WTC11 (cell line): ENCODE results near the gene SCUBE3. TPM values are rescaled to one million over a fixed set of nuclear protein-coding genes. Genes with fewer than 3 reads are reported as not detected.

Experiments
- ATAC-seq: fragments of 200-7000 bp; cut with Tn5 transposase; 2 replicates; pipeline ENCODE4 v1.10.0; 2021; ENCODE audit warnings: mild to moderate bottlenecking, moderate library complexity
- CTCF ChIA-PET: fragments of 300-600 bp; sonication (Branson Sonifier 250); formaldehyde crosslinking; loops from one replicate; lab custom pipeline; 2021; ENCODE audit warnings: antibody characterized with exemption; lab: Charles Lee
- POLR2A ChIA-PET: fragments of 350-600 bp; sonication (Branson Sonifier 250); formaldehyde crosslinking; loops from one replicate; lab custom pipeline; 2021; ENCODE audit warnings: antibody characterized with exemption; lab: Charles Lee
- DNase-seq: peaks from one replicate; pipeline ENCODE4 v3.0.0; 2021; ENCODE audit warnings: low spot score
- H3K27ac Mint-ChIP-seq: 2 replicates; pipeline ENCODE4 v1.8.0; 2021; ENCODE audit warnings: mixed read lengths
- H3K27me3 Mint-ChIP-seq: 2 replicates; pipeline ENCODE4 v1.8.0; 2021; ENCODE audit warnings: low read depth, mild to moderate bottlenecking, moderate library complexity, mixed read lengths
- H3K36me3 Mint-ChIP-seq: 2 replicates; pipeline ENCODE4 v1.8.0; 2021; ENCODE audit warnings: mixed read lengths
- H3K4me1 Mint-ChIP-seq: 2 replicates; pipeline ENCODE4 v1.8.0; 2022; ENCODE audit warnings: mixed read lengths
- H3K4me3 Mint-ChIP-seq: 2 replicates; pipeline ENCODE4 v1.8.0; 2021; ENCODE audit warnings: mild to moderate bottlenecking, moderate library complexity, mixed read lengths
- H3K9me3 Mint-ChIP-seq: 2 replicates; pipeline ENCODE4 v1.8.0; 2021; ENCODE audit warnings: mixed read lengths
- ATF1 ChIP-seq: sonication (generic); formaldehyde crosslinking; IDR thresholded peaks from 2 replicates; pipeline ENCODE4 v1.8.1; 2023; ENCODE audit warnings: mild to moderate bottlenecking, moderate library complexity, missing genetic modification reagents
- CREB1 ChIP-seq: sonication (generic); formaldehyde crosslinking; IDR thresholded peaks from 2 replicates; pipeline ENCODE4 v1.8.0; 2023; ENCODE audit warnings: mild to moderate bottlenecking, missing genetic modification reagents
- ELF4 ChIP-seq: sonication (generic); formaldehyde crosslinking; IDR thresholded peaks from 2 replicates; pipeline ENCODE4 v1.8.1; 2022; ENCODE audit warnings: low read depth, mild to moderate bottlenecking, moderate library complexity, missing genetic modification reagents
- EMX1 ChIP-seq: fragments of 250-450 bp; sonication (Bioruptor Pico); IDR thresholded peaks from 2 replicates; pipeline ENCODE4 v1.8.0; 2021; ENCODE audit warnings: mild to moderate bottlenecking
- FOXJ3 ChIP-seq: sonication (generic); formaldehyde crosslinking; IDR thresholded peaks from 2 replicates; pipeline ENCODE4 v1.9.0; 2021; ENCODE audit warnings: missing genetic modification reagents, mild to moderate bottlenecking, borderline replicate concordance
- FOXP1 ChIP-seq: sonication (generic); formaldehyde crosslinking; IDR thresholded peaks from 2 replicates; pipeline ENCODE4 v1.8.0; 2022; ENCODE audit warnings: missing genetic modification reagents, mild to moderate bottlenecking, moderate library complexity, borderline replicate concordance
- NFE2L1 ChIP-seq: sonication (generic); formaldehyde crosslinking; IDR thresholded peaks from 2 replicates; pipeline ENCODE4 v1.8.1; 2023; ENCODE audit warnings: missing genetic modification reagents
- NR3C1 ChIP-seq: sonication (generic); formaldehyde crosslinking; conservative IDR thresholded peaks from 2 replicates; pipeline ENCODE4 v1.8.1; 2023; ENCODE audit warnings: low read depth, mild to moderate bottlenecking, missing genetic modification reagents
- OVOL2 ChIP-seq: fragments of 250-450 bp; sonication (Bioruptor Pico); IDR thresholded peaks from 2 replicates; pipeline ENCODE4 v1.9.0; 2021; ENCODE audit warnings: mild to moderate bottlenecking, borderline replicate concordance
- TEAD1 ChIP-seq: sonication (generic); formaldehyde crosslinking; IDR thresholded peaks from 2 replicates; pipeline ENCODE4 v1.8.0; 2022; ENCODE audit warnings: mild to moderate bottlenecking, missing genetic modification reagents
- TP53 ChIP-seq: sonication (generic); formaldehyde crosslinking; IDR thresholded peaks from 2 replicates; pipeline ENCODE4 v1.8.1; 2023; ENCODE audit warnings: mild to moderate bottlenecking, missing genetic modification reagents
- ZBTB21 ChIP-seq: sonication (generic); formaldehyde crosslinking; IDR thresholded peaks from 2 replicates; pipeline ENCODE4 v1.8.1; 2023; ENCODE audit warnings: mild to moderate bottlenecking, missing genetic modification reagents, borderline replicate concordance
- ZNF263 ChIP-seq: sonication (generic); formaldehyde crosslinking; IDR thresholded peaks from 2 replicates; pipeline ENCODE4 v1.8.1; 2022; ENCODE audit warnings: low read depth, mild to moderate bottlenecking, moderate library complexity, missing genetic modification reagents
- ZNF317 ChIP-seq: sonication (generic); formaldehyde crosslinking; IDR thresholded peaks from 2 replicates; pipeline ENCODE4 v1.8.1; 2023; ENCODE audit warnings: low read depth, mild to moderate bottlenecking, moderate library complexity, missing genetic modification reagents, borderline replicate concordance
- ZNF416 ChIP-seq: fragments of 250-450 bp; sonication (Bioruptor Pico); IDR thresholded peaks from 2 replicates; pipeline ENCODE4 v1.9.0; 2021; ENCODE audit warnings: mild to moderate bottlenecking, inconsistent platforms
- total RNA-seq: library from RNA; stranded (reverse); gene quantifications from 3 replicates; pipeline ENCODE4 v1.2.3, GENCODE V29; 2021
- TF ChIP-seq, protein P1 (sequence below): sonication (generic); formaldehyde crosslinking; IDR thresholded peaks from 2 replicates; pipeline ENCODE4 v1.8.1; 2023; ENCODE audit warnings: mild to moderate bottlenecking, missing genetic modification reagents, moderate library complexity
- TF ChIP-seq, protein P2 (sequence below): sonication (generic); formaldehyde crosslinking; IDR thresholded peaks from 2 replicates; pipeline ENCODE4 v1.8.0; 2022; ENCODE audit warnings: mild to moderate bottlenecking, missing genetic modification reagents
- TF ChIP-seq, protein P3 (sequence below): fragments of 250-450 bp; sonication (Bioruptor Pico); IDR thresholded peaks from 2 replicates; pipeline ENCODE4 v1.9.0; 2021; ENCODE audit warnings: mild to moderate bottlenecking, borderline replicate concordance
- TF ChIP-seq, protein P4 (sequence below): sonication (generic); formaldehyde crosslinking; IDR thresholded peaks from 2 replicates; pipeline ENCODE4 v1.8.1; 2022; ENCODE audit warnings: missing genetic modification reagents, borderline replicate concordance
- TF ChIP-seq, protein P5 (sequence below): sonication (generic); formaldehyde crosslinking; IDR thresholded peaks from 2 replicates; pipeline ENCODE4 v1.8.1; 2023; ENCODE audit warnings: mild to moderate bottlenecking, missing genetic modification reagents

SCUBE3 gene
- total RNA-seq, 1 experiment from 2014 or later = 2.1 TPM

DNA sequence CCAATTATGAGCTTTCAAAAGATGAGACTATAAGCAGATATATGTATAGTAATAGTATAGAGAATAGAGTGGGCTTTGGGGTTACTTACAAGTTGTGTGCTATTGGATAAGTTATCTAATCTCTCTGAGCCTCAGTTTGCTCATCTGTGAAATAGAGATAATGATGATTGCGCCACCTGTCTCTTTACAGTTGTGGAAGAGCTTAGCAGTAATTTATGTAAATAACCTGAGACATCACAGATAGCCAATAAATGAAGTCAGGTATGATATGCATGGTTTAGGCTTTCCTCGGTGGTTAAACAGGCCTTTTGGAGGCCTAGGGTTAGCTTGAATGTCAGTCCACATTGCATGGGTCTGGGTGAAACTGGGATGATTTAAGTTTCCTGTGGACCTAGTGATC is 29.8 kb upstream of the SCUBE3 start:
- ChIA-PET POLR2A (no interaction called here), CTCF (interaction anchor here (3.2 kb wide), 1 partner anchor 21 kb away, joined by 21 read pairs; no protein-coding TSS in a partner anchor)
- no peaks in the 10 kb centered on the region for H3K36me3 Mint-ChIP-seq
- TF ChIP-seq EMX1 (CRISPR knock-in tag) (no peak), CREB1 (CRISPR knock-in tag) (no peak), ZNF416 (no peak), NFE2L1 (CRISPR knock-in tag) (no peak), TEAD1 (CRISPR knock-in tag) (no peak), ZBTB21 (CRISPR knock-in tag) (no peak), FOXJ3 (no peak), OVOL2 (no peak), ATF1 (no peak), NR3C1 (CRISPR knock-in tag) (no peak), ZNF263 (no peak), ZNF317 (CRISPR knock-in tag) (no peak), TP53 (no peak), FOXP1 (CRISPR knock-in tag) (no peak), ELF4 (CRISPR knock-in tag) (no peak)
- TF ChIP-seq, protein P1, sequence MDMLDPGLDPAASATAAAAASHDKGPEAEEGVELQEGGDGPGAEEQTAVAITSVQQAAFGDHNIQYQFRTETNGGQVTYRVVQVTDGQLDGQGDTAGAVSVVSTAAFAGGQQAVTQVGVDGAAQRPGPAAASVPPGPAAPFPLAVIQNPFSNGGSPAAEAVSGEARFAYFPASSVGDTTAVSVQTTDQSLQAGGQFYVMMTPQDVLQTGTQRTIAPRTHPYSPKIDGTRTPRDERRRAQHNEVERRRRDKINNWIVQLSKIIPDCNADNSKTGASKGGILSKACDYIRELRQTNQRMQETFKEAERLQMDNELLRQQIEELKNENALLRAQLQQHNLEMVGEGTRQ (CRISPR knock-in tag) = no peak
- TF ChIP-seq, protein P2, sequence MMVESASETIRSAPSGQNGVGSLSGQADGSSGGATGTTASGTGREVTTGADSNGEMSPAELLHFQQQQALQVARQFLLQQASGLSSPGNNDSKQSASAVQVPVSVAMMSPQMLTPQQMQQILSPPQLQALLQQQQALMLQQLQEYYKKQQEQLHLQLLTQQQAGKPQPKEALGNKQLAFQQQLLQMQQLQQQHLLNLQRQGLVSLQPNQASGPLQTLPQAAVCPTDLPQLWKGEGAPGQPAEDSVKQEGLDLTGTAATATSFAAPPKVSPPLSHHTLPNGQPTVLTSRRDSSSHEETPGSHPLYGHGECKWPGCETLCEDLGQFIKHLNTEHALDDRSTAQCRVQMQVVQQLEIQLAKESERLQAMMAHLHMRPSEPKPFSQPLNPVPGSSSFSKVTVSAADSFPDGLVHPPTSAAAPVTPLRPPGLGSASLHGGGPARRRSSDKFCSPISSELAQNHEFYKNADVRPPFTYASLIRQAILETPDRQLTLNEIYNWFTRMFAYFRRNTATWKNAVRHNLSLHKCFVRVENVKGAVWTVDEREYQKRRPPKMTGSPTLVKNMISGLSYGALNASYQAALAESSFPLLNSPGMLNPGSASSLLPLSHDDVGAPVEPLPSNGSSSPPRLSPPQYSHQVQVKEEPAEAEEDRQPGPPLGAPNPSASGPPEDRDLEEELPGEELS = no peak
- TF ChIP-seq, protein P3, sequence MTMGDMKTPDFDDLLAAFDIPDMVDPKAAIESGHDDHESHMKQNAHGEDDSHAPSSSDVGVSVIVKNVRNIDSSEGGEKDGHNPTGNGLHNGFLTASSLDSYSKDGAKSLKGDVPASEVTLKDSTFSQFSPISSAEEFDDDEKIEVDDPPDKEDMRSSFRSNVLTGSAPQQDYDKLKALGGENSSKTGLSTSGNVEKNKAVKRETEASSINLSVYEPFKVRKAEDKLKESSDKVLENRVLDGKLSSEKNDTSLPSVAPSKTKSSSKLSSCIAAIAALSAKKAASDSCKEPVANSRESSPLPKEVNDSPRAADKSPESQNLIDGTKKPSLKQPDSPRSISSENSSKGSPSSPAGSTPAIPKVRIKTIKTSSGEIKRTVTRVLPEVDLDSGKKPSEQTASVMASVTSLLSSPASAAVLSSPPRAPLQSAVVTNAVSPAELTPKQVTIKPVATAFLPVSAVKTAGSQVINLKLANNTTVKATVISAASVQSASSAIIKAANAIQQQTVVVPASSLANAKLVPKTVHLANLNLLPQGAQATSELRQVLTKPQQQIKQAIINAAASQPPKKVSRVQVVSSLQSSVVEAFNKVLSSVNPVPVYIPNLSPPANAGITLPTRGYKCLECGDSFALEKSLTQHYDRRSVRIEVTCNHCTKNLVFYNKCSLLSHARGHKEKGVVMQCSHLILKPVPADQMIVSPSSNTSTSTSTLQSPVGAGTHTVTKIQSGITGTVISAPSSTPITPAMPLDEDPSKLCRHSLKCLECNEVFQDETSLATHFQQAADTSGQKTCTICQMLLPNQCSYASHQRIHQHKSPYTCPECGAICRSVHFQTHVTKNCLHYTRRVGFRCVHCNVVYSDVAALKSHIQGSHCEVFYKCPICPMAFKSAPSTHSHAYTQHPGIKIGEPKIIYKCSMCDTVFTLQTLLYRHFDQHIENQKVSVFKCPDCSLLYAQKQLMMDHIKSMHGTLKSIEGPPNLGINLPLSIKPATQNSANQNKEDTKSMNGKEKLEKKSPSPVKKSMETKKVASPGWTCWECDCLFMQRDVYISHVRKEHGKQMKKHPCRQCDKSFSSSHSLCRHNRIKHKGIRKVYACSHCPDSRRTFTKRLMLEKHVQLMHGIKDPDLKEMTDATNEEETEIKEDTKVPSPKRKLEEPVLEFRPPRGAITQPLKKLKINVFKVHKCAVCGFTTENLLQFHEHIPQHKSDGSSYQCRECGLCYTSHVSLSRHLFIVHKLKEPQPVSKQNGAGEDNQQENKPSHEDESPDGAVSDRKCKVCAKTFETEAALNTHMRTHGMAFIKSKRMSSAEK (CRISPR knock-in tag) = no peak
- TF ChIP-seq, protein P4, sequence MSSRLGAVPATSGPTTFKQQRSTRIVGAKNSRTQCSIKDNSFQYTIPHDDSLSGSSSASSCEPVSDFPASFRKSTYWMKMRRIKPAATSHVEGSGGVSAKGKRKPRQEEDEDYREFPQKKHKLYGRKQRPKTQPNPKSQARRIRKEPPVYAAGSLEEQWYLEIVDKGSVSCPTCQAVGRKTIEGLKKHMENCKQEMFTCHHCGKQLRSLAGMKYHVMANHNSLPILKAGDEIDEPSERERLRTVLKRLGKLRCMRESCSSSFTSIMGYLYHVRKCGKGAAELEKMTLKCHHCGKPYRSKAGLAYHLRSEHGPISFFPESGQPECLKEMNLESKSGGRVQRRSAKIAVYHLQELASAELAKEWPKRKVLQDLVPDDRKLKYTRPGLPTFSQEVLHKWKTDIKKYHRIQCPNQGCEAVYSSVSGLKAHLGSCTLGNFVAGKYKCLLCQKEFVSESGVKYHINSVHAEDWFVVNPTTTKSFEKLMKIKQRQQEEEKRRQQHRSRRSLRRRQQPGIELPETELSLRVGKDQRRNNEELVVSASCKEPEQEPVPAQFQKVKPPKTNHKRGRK (CRISPR knock-in tag) = no peak
- TF ChIP-seq, protein P5, sequence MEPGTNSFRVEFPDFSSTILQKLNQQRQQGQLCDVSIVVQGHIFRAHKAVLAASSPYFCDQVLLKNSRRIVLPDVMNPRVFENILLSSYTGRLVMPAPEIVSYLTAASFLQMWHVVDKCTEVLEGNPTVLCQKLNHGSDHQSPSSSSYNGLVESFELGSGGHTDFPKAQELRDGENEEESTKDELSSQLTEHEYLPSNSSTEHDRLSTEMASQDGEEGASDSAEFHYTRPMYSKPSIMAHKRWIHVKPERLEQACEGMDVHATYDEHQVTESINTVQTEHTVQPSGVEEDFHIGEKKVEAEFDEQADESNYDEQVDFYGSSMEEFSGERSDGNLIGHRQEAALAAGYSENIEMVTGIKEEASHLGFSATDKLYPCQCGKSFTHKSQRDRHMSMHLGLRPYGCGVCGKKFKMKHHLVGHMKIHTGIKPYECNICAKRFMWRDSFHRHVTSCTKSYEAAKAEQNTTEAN = no peak
- ATAC-seq = no peak
- no peak overlapping the region for H3K27ac Mint-ChIP-seq
- DNase-seq = no peak
- H3K9me3 Mint-ChIP-seq = no peaks in the 10 kb centered on the region
- peaks cover 11% of the 10 kb centered on the region for H3K27me3 Mint-ChIP-seq
- peaks cover 5% of the 10 kb centered on the region; the same call in 1 of the 2 replicates for H3K4me1 Mint-ChIP-seq
- no peak overlapping the region for H3K4me3 Mint-ChIP-seq
